Measurements from ENCODE around the gene ELAC2. TPM values are rescaled to one million over a fixed set of nuclear protein-coding genes. Genes with fewer than 3 reads are reported as not detected.

Gene ELAC2
- polyA plus RNA-seq, 1 donor (not counting 4 experiments of a cell fraction or from before 2014, with no cell fraction given), result 78.7 TPM

DNA sequence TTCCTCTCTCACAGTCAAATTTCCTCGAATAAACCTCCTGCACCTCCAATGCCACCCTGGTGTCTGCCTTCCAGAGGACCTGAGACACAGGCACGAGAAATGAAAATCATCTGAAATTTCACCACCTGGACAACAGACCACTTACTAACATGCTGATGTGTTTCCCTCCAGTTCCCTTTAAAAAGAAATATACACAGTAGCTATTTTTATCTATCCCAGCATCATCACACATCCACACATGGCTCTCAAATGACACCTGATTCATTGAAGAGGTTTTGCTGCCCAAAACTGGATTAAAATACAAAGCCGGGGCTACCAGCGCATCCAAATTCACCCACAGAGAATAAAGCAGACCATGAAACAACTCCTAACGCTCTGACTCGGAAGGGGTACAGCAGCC lies 13.9 kb downstream of the ELAC2 start:
- H3K4me2 ChIP-seq (ENCODE audit: control insufficient read depth, extremely low read depth, insufficient read depth, low read depth, low read length), result no peak overlapping the region
- peaks cover 6% of the 10 kb centered on the region for H3K79me2 ChIP-seq (ENCODE audit: control insufficient read depth, insufficient read depth, low read length)
- H3K9me1 ChIP-seq (ENCODE audit: control insufficient read depth, extremely low read depth, insufficient read depth, low read length), result no peaks in the 10 kb centered on the region
- no peaks in the 10 kb centered on the region for H3K27me3 ChIP-seq (ENCODE audit: control insufficient read depth, extremely low read depth, insufficient read depth, low read length)
- H3K27ac ChIP-seq (ENCODE audit: control insufficient read depth, insufficient read depth, low read length), result no peak overlapping the region
- H4K20me1 ChIP-seq (ENCODE audit: control insufficient read depth, extremely low read depth, insufficient read depth, low read length), result no peaks in the 10 kb centered on the region
- FAIRE-seq (no peak), DNase-seq (ENCODE audit: low read depth, low spot score) (no peak)
- no peaks in the 10 kb centered on the region for H3K9me3 ChIP-seq (ENCODE audit: control insufficient read depth, low read depth, low read length)
- no peak overlapping the region for H3K9ac ChIP-seq (ENCODE audit: control insufficient read depth, extremely low read depth, insufficient read depth, low read length)
- H3K36me3 ChIP-seq (ENCODE audit: control insufficient read depth in 2 of 2, extremely low read depth in 1 of 2, insufficient read depth in 2 of 2, low read length in 2 of 2), result peaks cover 39 to 54% of the 10 kb centered on the region in 2 experiments
- TF ChIP-seq, protein P1, sequence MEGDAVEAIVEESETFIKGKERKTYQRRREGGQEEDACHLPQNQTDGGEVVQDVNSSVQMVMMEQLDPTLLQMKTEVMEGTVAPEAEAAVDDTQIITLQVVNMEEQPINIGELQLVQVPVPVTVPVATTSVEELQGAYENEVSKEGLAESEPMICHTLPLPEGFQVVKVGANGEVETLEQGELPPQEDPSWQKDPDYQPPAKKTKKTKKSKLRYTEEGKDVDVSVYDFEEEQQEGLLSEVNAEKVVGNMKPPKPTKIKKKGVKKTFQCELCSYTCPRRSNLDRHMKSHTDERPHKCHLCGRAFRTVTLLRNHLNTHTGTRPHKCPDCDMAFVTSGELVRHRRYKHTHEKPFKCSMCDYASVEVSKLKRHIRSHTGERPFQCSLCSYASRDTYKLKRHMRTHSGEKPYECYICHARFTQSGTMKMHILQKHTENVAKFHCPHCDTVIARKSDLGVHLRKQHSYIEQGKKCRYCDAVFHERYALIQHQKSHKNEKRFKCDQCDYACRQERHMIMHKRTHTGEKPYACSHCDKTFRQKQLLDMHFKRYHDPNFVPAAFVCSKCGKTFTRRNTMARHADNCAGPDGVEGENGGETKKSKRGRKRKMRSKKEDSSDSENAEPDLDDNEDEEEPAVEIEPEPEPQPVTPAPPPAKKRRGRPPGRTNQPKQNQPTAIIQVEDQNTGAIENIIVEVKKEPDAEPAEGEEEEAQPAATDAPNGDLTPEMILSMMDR (optimal IDR thresholded peaks at IDR 0.05 in 1 of 3, IDR thresholded peaks at IDR 0.05 in 1 of 3, conservative IDR thresholded peaks at IDR 0.05 in 1 of 3; ENCODE audit: extremely low read depth in 1 of 3, insufficient read depth in 2 of 3, low read length in 3 of 3), result no peak
- TF ChIP-seq EZH2 (IDR thresholded peaks at IDR 0.05; ENCODE audit: low read length), result no peak
- no peak overlapping the region for H2AFZ ChIP-seq (ENCODE audit: control insufficient read depth, low read length)
- no peaks in the 10 kb centered on the region for H3K4me1 ChIP-seq (ENCODE audit: control insufficient read depth, extremely low read depth, insufficient read depth, low read length)
- H3K4me3 ChIP-seq (ENCODE audit: control insufficient read depth in 2 of 3, extremely low read depth in 1 of 3, insufficient read depth in 2 of 3, low read depth in 1 of 3, low read length in 3 of 3), result no peak overlapping the region
- dilution Hi-C loops (cut with MboI; ENCODE audit: extremely low pct_ligation_motif_present, low sequenced_read_pairs), result no loop called here

GRCh38 chr17:13003454-13003851 lies 14.4 kb downstream of the ELAC2 start:
- Histone ChIP-seq H3K36me3 (ENCODE audit: control insufficient read depth in 2 of 2, extremely low read depth in 1 of 2, insufficient read depth in 2 of 2, low read length in 2 of 2) (peaks cover 44 to 51% of the 10 kb centered on the region in 2 experiments), H3K4me1 (ENCODE audit: control insufficient read depth, extremely low read depth, insufficient read depth, low read length) (no peaks in the 10 kb centered on the region), H3K9me1 (ENCODE audit: control insufficient read depth, extremely low read depth, insufficient read depth, low read length) (no peaks in the 10 kb centered on the region), H3K4me3 (ENCODE audit: control insufficient read depth in 2 of 3, extremely low read depth in 1 of 3, insufficient read depth in 2 of 3, low read depth in 1 of 3, low read length in 3 of 3) (no peak overlapping the region), H3K79me2 (ENCODE audit: control insufficient read depth, insufficient read depth, low read length) (peaks cover 6% of the 10 kb centered on the region), H3K4me2 (ENCODE audit: control insufficient read depth, extremely low read depth, insufficient read depth, low read depth, low read length) (no peak overlapping the region), H2AFZ (ENCODE audit: control insufficient read depth, low read length) (no peak overlapping the region), H3K9ac (ENCODE audit: control insufficient read depth, extremely low read depth, insufficient read depth, low read length) (no peak overlapping the region), H3K27ac (ENCODE audit: control insufficient read depth, insufficient read depth, low read length) (no peak overlapping the region), H3K9me3 (ENCODE audit: control insufficient read depth, low read depth, low read length) (no peaks in the 10 kb centered on the region), H3K27me3 (ENCODE audit: control insufficient read depth, extremely low read depth, insufficient read depth, low read length) (no peaks in the 10 kb centered on the region), H4K20me1 (ENCODE audit: control insufficient read depth, extremely low read depth, insufficient read depth, low read length) (no peaks in the 10 kb centered on the region)
- DNase-seq (ENCODE audit: low read depth, low spot score), result no peak
- no peak for FAIRE-seq
- dilution Hi-C loops (cut with MboI; ENCODE audit: extremely low pct_ligation_motif_present, low sequenced_read_pairs), result no loop called here
- no peak for TF ChIP-seq EZH2 (IDR thresholded peaks at IDR 0.05; ENCODE audit: low read length)
- TF ChIP-seq, protein P1 (optimal IDR thresholded peaks at IDR 0.05 in 1 of 3, IDR thresholded peaks at IDR 0.05 in 1 of 3, conservative IDR thresholded peaks at IDR 0.05 in 1 of 3; ENCODE audit: extremely low read depth in 1 of 3, insufficient read depth in 2 of 3, low read length in 3 of 3), result no peak
